ENCODE results near the gene NOL7. TPM values are rescaled to one million over a fixed set of nuclear protein-coding genes. Genes with fewer than 3 reads are reported as not detected.
A peak's percentile ranks its signal among the peaks of the same experiment; 100 is the strongest.

Gene NOL7
- total and polyA plus RNA-seq, 2 experiments from 2014 or later, result 84.3 to 96.8 TPM

DNA sequence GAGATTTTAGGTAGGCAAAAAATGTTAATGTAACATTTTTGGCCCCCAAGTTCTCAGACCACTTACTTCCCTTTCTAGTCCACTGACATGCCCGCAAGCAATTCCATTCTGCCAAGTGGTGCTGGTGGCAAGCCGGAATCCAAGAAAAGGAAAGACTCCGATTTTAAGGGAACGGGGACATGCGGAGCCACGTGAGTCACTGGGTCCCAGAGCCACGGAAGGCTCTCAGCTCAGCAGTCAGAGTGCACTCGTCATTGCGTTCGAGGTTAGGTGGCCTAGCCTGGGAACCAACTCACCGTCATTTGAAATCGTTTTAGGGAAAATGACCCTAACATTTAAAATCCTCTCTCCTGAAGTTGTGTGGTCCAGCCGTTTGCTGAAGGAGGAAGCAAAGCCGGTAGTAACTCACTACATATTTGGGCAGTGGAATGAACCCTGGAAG, 41.4 kb upstream of the NOL7 start:
- H3K4me2 ChIP-seq, result peak overlapping the region; percentile 82
- H3K4me3 ChIP-seq, result peak overlapping the region; percentile 84
- DNase-seq (ENCODE audit: low spot score), result peak; percentile 46
- H3K9me3 ChIP-seq (ENCODE audit: low read depth), result no peaks in the 10 kb centered on the region
- no peaks in the 10 kb centered on the region for H3K9me2 ChIP-seq (replicated peaks; ENCODE audit: insufficient read depth)
- peaks cover 20% of the 10 kb centered on the region for H3K79me2 ChIP-seq
- TF ChIP-seq, protein P1, sequence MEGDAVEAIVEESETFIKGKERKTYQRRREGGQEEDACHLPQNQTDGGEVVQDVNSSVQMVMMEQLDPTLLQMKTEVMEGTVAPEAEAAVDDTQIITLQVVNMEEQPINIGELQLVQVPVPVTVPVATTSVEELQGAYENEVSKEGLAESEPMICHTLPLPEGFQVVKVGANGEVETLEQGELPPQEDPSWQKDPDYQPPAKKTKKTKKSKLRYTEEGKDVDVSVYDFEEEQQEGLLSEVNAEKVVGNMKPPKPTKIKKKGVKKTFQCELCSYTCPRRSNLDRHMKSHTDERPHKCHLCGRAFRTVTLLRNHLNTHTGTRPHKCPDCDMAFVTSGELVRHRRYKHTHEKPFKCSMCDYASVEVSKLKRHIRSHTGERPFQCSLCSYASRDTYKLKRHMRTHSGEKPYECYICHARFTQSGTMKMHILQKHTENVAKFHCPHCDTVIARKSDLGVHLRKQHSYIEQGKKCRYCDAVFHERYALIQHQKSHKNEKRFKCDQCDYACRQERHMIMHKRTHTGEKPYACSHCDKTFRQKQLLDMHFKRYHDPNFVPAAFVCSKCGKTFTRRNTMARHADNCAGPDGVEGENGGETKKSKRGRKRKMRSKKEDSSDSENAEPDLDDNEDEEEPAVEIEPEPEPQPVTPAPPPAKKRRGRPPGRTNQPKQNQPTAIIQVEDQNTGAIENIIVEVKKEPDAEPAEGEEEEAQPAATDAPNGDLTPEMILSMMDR (IDR thresholded peaks at IDR 0.05; ENCODE audit: poor library complexity), result no peak
- TF ChIP-seq EZH2phosphoT487 (IDR thresholded peaks at IDR 0.05; ENCODE audit: low read depth, severe bottlenecking, unreplicated experiment) (no peak), EZH2 (IDR thresholded peaks at IDR 0.05; ENCODE audit: borderline replicate concordance) (no peak)
- H3K27me3 ChIP-seq, result no peaks in the 10 kb centered on the region
- peak overlapping the region; percentile 98 for H3K27ac ChIP-seq
- no peaks in the 10 kb centered on the region for H4K20me1 ChIP-seq (ENCODE audit: insufficient read depth, poor library complexity, severe bottlenecking)
- H3K36me3 ChIP-seq (replicated peaks; ENCODE audit: insufficient read depth, low read depth), result no peaks in the 10 kb centered on the region
- peak overlapping the region; percentile 86 for H2AFZ ChIP-seq
- H3K4me1 ChIP-seq (ENCODE audit: insufficient read depth), result peaks cover 10% of the 10 kb centered on the region
- WGBS (ENCODE audit: low lambda C conversion rate, missing lambda C conversion rate), result 16% methylated on average over 14 of the region's 14 CpGs

DNA sequence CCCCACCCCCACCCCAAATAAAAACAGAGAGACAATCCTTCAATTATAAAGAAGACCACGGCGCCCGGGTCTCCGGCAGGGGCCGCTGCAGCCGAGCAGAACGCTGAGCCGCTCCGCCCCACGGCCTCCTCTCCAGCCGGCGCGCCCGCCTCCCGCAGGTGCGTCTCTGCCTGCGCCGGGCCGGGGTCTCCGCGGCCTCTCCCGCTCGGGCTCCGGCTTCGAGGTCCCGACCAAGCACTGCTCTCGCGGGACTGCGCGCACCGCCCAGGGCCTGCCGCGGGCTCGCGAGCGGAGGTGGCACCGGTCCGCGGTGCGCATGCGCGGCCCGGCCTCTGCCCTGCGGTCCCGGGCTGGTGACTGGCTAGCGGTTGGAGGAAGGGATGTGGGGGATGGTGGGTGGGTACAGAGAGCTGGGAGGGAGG, 41.0 kb upstream of the NOL7 start:
- Histone ChIP-seq H3K27ac (peak overlapping the region; percentile 98), H3K36me3 (replicated peaks; ENCODE audit: insufficient read depth, low read depth) (no peaks in the 10 kb centered on the region), H2AFZ (peak overlapping the region; percentile 86), H3K4me3 (peak overlapping the region; percentile 84), H3K9me3 (ENCODE audit: low read depth) (no peaks in the 10 kb centered on the region), H3K79me2 (peaks cover 22% of the 10 kb centered on the region), H4K20me1 (ENCODE audit: insufficient read depth, poor library complexity, severe bottlenecking) (no peaks in the 10 kb centered on the region), H3K9me2 (replicated peaks; ENCODE audit: insufficient read depth) (no peaks in the 10 kb centered on the region), H3K4me2 (peak overlapping the region; percentile 82), H3K27me3 (no peaks in the 10 kb centered on the region), H3K4me1 (ENCODE audit: insufficient read depth) (peaks cover 10% of the 10 kb centered on the region)
- TF ChIP-seq EZH2phosphoT487 (IDR thresholded peaks at IDR 0.05; ENCODE audit: low read depth, severe bottlenecking, unreplicated experiment) (no peak), EZH2 (IDR thresholded peaks at IDR 0.05; ENCODE audit: borderline replicate concordance) (no peak)
- TF ChIP-seq, protein P1 (IDR thresholded peaks at IDR 0.05; ENCODE audit: poor library complexity), result peak; percentile 66
- 3% methylated on average over 41 of the region's 46 CpGs for WGBS (ENCODE audit: low lambda C conversion rate, missing lambda C conversion rate)
- DNase-seq (ENCODE audit: low spot score), result peak; percentile 98

DNA sequence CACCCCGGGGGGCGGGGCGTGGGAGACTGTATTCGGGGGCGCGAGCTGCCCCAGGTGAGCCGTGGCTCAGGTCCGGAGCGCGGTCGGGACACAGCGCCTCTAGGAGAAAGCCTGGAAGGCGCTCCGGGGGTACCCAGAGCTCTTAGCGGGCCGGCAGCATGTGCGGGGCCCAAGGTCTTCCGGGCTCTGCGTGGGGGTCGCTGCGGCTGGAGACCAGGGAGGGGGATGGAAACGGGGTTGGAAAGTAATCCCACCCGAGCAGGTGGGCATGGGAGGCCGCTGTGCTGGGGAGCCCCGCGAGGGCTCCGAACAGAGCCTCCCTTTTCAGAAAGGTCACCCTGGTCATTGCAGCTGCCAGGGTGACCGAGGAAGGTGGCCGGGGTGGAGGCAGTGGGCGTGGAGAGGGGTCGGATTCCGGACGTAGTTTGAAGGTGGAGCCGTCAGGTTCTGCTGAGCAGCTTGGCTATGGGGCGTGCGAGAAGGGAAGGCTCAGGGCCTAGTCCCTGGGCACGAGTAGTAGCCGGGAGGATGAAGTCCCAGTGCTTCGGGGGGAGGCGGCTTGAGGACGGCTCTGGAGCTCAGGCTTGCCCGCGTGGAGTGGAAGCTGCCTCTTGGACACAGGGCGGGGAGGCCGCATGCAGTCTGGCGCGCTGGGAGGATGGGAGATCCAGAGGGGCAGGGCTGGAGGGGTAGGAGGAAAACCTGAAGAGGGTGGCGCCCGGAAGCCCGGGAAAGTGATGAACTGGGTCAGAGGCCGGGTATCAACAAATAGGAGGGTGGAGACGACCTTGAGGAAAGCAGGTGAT, 40.4 kb upstream of the NOL7 start, which contains the start of gene SIRT5:
TSS of gene SIRT5 (plus strand) at position 31 of the 806 bp plus-strand sequence. CDS start 9,510 bp downstream, outside the sequence.
- Histone ChIP-seq H3K9me2 (replicated peaks; ENCODE audit: insufficient read depth) (no peaks in the 10 kb centered on the region), H3K79me2 (peaks cover 22% of the 10 kb centered on the region), H4K20me1 (ENCODE audit: insufficient read depth, poor library complexity, severe bottlenecking) (no peaks in the 10 kb centered on the region), H3K9me3 (ENCODE audit: low read depth) (no peaks in the 10 kb centered on the region), H3K4me2 (peak within 1 kb of the TSS; percentile 82), H3K36me3 (replicated peaks; ENCODE audit: insufficient read depth, low read depth) (no peaks in the 10 kb centered on the region), H3K4me3 (peak within 1 kb of the TSS; percentile 84), H3K27me3 (no peaks in the 10 kb centered on the region), H2AFZ (peak within 1 kb of the TSS; percentile 86), H3K27ac (peak within 1 kb of the TSS; percentile 98), H3K4me1 (ENCODE audit: insufficient read depth) (peaks cover 10% of the 10 kb centered on the region)
- DNase-seq (ENCODE audit: low spot score), result peak; percentile 88
- WGBS (ENCODE audit: low lambda C conversion rate, missing lambda C conversion rate), result 2% methylated on average over 28 of the region's 52 CpGs
- TF ChIP-seq EZH2 (IDR thresholded peaks at IDR 0.05; ENCODE audit: borderline replicate concordance), result no peak
- TF ChIP-seq, protein P1 (IDR thresholded peaks at IDR 0.05; ENCODE audit: poor library complexity), result no peak
- no peak for TF ChIP-seq EZH2phosphoT487 (IDR thresholded peaks at IDR 0.05; ENCODE audit: low read depth, severe bottlenecking, unreplicated experiment)

Measured in hepatocyte (in vitro differentiated cells).